Mesendoderm (in vitro differentiated cells): ENCODE results near the gene NRAP.

Experiments
- DNase-seq: peaks from one replicate; pipeline ENCODE4 v3.0.0; 2013
- H2AK5ac ChIP-seq: 2 replicates; pipeline ENCODE4 v1.6.1; 2013; ENCODE audit warnings: low read length, inconsistent platforms
- H2BK120ac ChIP-seq: 2 replicates; pipeline ENCODE4 v1.6.1; 2013; ENCODE audit warnings: low read depth, mild to moderate bottlenecking, low read length, moderate library complexity, mixed read lengths
- H2BK15ac ChIP-seq: replicated peaks from 2 replicates; pipeline ENCODE4 v1.6.1; 2013; ENCODE audit warnings: low read depth, mild to moderate bottlenecking, moderate library complexity
- H2BK5ac ChIP-seq: 2 replicates; pipeline ENCODE4 v1.6.1; 2013; ENCODE audit warnings: low read length, inconsistent platforms
- H3K18ac ChIP-seq: 2 replicates; pipeline ENCODE4 v1.6.1; 2013; ENCODE audit warnings: mild to moderate bottlenecking, low read length, mixed read lengths
- H3K23ac ChIP-seq: one replicate; pipeline ENCODE4 v1.6.1; 2013; ENCODE audit warnings: low read length
- H3K27ac ChIP-seq: 2 replicates; pipeline ENCODE4 v1.5.1; 2013; ENCODE audit warnings: low read depth, mild to moderate bottlenecking, inconsistent platforms, low read length, moderate library complexity
- H3K27me3 ChIP-seq: 2 replicates; pipeline ENCODE4 v1.6.1; 2013; ENCODE audit warnings: low read length, control low read depth, mild to moderate bottlenecking, inconsistent platforms; ENCODE audit not compliant: insufficient read depth, poor library complexity
- H3K36me3 ChIP-seq: 2 replicates; pipeline ENCODE4 v1.6.1; 2013; ENCODE audit warnings: low read length, inconsistent platforms; ENCODE audit not compliant: control insufficient read depth, insufficient read depth
- H3K4ac ChIP-seq: one replicate; pipeline ENCODE4 v1.6.1; 2013; ENCODE audit warnings: low read depth, mild to moderate bottlenecking, low read length, moderate library complexity
- H3K4me1 ChIP-seq: 2 replicates; pipeline ENCODE4 v1.6.1; 2013; ENCODE audit warnings: low read depth, low read length, inconsistent platforms; ENCODE audit not compliant: control insufficient read depth
- H3K4me2 ChIP-seq: 2 replicates; pipeline ENCODE4 v1.6.1; 2013; ENCODE audit warnings: low read length
- H3K4me3 ChIP-seq: 2 replicates; pipeline ENCODE4 v1.5.1; 2013; ENCODE audit warnings: mild to moderate bottlenecking, low read length
- H3K56ac ChIP-seq: one replicate; pipeline ENCODE4 v1.6.1; 2013; ENCODE audit warnings: low read length
- H3K79me1 ChIP-seq: 2 replicates; pipeline ENCODE4 v1.6.1; 2013; ENCODE audit warnings: low read length, inconsistent platforms
- H3K79me2 ChIP-seq: 2 replicates; pipeline ENCODE4 v1.6.1; 2013; ENCODE audit warnings: mild to moderate bottlenecking, low read length; ENCODE audit not compliant: control insufficient read depth, insufficient read depth
- H3K9ac ChIP-seq: 2 replicates; pipeline ENCODE4 v1.6.1; 2013; ENCODE audit warnings: low read length, inconsistent platforms
- H4K5ac ChIP-seq: one replicate; pipeline ENCODE4 v1.6.1; 2013; ENCODE audit warnings: low read length
- H4K8ac ChIP-seq: one replicate; pipeline ENCODE4 v1.6.1; 2013; ENCODE audit warnings: low read depth, mild to moderate bottlenecking, control low read depth, low read length, moderate library complexity
- WGBS: extraction: QIAGEN DNeasy Blood & Tissue Kit; methylation state at CpG from one replicate; pipeline ENCODE4 v1.1.7; 2013; ENCODE audit warnings: low lambda C conversion rate, missing lambda C conversion rate; ENCODE audit not compliant: insufficient coverage; ENCODE audit errors: extremely low coverage; 5-methylcytosine and 5-hydroxymethylcytosine counted together

The NRAP gene

DNA sequence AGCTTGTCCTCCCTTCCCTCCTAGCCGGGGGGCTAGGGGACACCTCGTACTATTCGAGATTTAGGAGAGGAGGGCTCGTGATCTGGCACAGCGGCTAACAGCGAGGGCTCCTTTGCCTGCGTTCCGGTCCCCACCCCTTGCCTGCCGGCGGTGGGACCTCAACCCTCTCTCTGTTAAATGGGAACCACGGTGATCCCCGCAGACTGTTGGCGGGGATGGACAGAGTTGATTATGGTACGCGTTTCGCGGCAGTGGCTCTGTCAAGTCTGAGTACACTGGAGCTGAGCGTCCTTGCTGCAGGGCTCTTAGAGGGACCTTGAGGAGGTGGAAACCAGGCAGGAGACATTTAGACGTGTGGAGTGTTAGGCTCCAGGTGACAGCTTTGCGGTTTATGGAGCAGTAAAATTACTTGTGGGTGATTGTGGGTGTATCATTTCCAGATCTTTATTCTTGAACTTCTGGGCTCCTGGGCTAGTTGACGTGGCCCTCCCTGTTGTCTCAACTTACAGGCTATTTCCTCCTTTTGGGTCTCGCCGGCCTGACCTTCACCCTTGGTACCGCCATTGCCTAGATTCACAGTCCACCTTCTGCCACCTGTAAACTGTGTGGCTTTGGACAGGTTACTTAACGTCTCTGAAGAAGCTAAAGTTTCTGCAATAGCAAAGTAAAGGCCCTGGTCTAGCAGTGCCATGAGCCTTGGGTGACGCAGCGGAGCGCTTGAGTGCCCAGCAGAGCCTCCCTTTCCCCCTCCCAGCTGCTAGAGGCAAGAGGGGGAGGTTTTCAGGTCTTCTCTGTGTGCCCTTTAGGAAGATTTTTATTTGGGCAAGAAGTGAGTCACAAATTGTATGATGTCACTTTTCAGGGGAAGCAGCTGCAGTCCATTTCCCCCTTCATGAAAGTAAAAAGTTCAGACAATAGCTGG, 16.6 kb upstream of the NRAP start:
- Histone ChIP-seq H4K8ac (no peak overlapping the region), H3K27me3 (no peaks in the 10 kb centered on the region), H3K36me3 (no peaks in the 10 kb centered on the region), H2BK5ac (no peak overlapping the region), H2BK15ac (no peak overlapping the region), H3K79me2 (no peaks in the 10 kb centered on the region), H3K4me2 (peak overlapping the region; percentile 81), H3K18ac (no peak overlapping the region), H3K79me1 (no peaks in the 10 kb centered on the region), H2AK5ac (no peak overlapping the region), H2BK120ac (no peak overlapping the region), H3K9ac (peak overlapping the region; percentile 82), H3K4me3 (peak overlapping the region; percentile 82), H3K56ac (peak overlapping the region; percentile 93), H3K4ac (no peak overlapping the region), H4K5ac (no peak overlapping the region), H3K23ac (no peak overlapping the region), H3K27ac (no peak overlapping the region), H3K4me1 (no peaks in the 10 kb centered on the region)
- no CpG with 5 or more reads among the region's 28 CpGs for WGBS
- DNase-seq: no peak

DNA sequence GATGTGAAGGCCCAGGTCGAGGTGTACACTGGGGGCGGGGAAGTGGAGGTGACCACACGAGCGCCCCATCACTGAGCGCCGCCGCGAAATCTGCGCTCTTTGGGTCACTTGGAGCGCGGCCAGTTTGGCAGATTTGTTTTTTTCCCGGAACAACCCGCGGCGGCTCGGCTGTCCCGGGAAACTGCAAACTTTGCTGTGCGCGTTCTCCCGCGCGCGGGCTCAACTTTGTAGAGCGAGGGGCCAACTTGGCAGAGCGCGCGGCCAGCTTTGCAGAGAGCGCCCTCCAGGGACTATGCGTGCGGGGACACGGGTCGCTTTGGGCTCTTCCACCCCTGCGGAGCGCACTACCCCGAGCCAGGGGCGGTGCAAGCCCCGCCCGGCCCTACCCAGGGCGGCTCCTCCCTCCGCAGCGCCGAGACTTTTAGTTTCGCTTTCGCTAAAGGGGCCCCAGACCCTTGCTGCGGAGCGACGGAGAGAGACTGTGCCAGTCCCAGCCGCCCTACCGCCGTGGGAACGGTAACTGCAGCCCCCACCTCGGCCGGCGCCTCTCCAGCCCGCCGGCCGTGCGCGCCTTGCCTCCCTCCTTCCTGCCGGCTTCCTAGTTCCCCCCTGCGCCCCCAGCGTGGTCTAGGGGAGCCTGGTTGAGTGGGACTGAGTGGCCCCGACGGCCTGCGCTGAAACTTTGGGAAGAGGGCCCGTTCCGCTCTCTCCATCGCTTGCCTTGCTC, 15.8 kb upstream of the NRAP start, which contains the start of gene CASP7:
TSS of gene CASP7 (plus strand) at position 450 of the 727 bp plus-strand sequence. CDS start 17,582 bp downstream, outside the sequence.
- Histone ChIP-seq H3K23ac (peak within 1 kb of the TSS; percentile 68), H3K4ac (no peak within 1 kb of the TSS), H3K18ac (no peak within 1 kb of the TSS), H3K27me3 (no peaks in the 10 kb centered on the region), H3K4me3 (peak within 1 kb of the TSS; percentile 82), H2BK15ac (no peak within 1 kb of the TSS), H2AK5ac (no peak within 1 kb of the TSS), H3K36me3 (no peaks in the 10 kb centered on the region), H2BK120ac (no peak within 1 kb of the TSS), H3K4me2 (peak within 1 kb of the TSS; percentile 81), H3K4me1 (no peaks in the 10 kb centered on the region), H4K8ac (no peak within 1 kb of the TSS), H3K9ac (peak within 1 kb of the TSS; percentile 82), H2BK5ac (no peak within 1 kb of the TSS), H3K27ac (no peak within 1 kb of the TSS), H3K56ac (peak within 1 kb of the TSS; percentile 93), H3K79me2 (no peaks in the 10 kb centered on the region), H3K79me1 (no peaks in the 10 kb centered on the region), H4K5ac (no peak within 1 kb of the TSS)
- peak; percentile 92 for DNase-seq
- no CpG with 5 or more reads among the region's 68 CpGs for WGBS

DNA sequence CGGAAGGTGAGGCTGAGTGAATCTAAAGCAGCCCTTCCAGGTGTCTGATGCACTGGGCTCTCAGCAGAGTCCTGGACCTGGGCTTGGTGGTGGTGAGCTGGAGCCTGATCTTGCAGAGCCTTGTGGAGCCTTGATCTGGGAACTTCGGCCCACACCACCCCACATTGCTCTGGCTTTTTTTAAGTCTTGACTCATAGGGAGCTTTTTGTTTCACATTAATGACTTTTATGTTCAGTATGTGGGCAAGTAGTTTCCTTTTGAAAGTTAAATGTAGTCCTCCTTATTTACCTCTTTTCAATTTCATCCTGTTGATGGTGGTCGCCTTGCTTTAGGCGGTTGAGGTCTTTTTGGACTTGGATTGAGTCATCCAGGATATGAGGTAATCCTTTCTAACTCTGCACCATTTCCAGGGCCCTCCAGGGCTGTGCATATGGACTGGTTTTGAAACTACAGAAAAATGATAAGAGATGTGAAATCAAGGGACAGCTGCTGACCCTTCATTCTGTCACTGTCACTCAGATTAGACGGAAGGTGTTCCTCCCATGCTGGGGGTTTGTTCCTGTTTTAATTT, 2.9 kb upstream of the NRAP start:
- Histone ChIP-seq H3K4me3 (no peak overlapping the region), H2AK5ac (no peak overlapping the region), H3K27ac (no peak overlapping the region), H3K9ac (no peak overlapping the region), H3K56ac (no peak overlapping the region), H3K18ac (no peak overlapping the region), H3K79me1 (no peaks in the 10 kb centered on the region), H4K8ac (no peak overlapping the region), H3K4ac (no peak overlapping the region), H2BK15ac (no peak overlapping the region), H3K4me1 (no peaks in the 10 kb centered on the region), H3K4me2 (no peak overlapping the region), H3K79me2 (no peaks in the 10 kb centered on the region), H2BK5ac (no peak overlapping the region), H2BK120ac (no peak overlapping the region), H3K36me3 (no peaks in the 10 kb centered on the region), H4K5ac (no peak overlapping the region), H3K27me3 (no peaks in the 10 kb centered on the region), H3K23ac (no peak overlapping the region)
- no peak for DNase-seq
- WGBS: no CpG with 5 or more reads among the region's 5 CpGs

DNA sequence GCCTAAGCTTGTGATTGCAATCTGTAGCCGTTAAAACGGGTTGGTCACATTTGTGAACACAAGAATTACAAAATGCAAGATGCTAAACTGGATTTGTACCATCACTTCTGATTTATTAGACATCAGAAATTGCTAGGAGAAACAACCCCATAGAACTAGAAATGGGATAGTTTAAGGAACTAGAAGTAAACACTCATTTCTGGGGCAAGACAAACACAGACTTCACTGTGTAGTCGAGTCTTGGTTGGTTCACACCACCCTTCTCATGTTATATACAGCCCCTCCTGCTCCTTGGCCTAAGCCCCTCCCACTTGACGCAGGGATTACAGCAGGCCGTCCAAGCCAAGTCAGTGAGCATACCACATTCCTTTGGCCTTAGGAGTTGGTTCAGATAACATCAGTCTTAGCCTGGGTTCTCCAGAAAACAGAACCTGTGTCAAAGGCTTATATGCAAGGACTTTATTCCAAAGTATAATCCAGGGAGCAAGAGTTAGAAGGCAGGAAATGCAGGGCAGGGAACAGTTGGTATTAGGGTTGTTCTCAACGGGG, 2.0 kb upstream of the NRAP start:
- Histone ChIP-seq H3K56ac (no peak overlapping the region), H2AK5ac (no peak overlapping the region), H4K8ac (no peak overlapping the region), H3K79me1 (no peaks in the 10 kb centered on the region), H3K4me1 (no peaks in the 10 kb centered on the region), H2BK120ac (no peak overlapping the region), H3K4me2 (no peak overlapping the region), H3K4me3 (no peak overlapping the region), H3K4ac (no peak overlapping the region), H3K36me3 (no peaks in the 10 kb centered on the region), H3K23ac (no peak overlapping the region), H4K5ac (no peak overlapping the region), H3K18ac (no peak overlapping the region), H3K79me2 (no peaks in the 10 kb centered on the region), H2BK15ac (no peak overlapping the region), H3K9ac (no peak overlapping the region), H3K27me3 (no peaks in the 10 kb centered on the region), H2BK5ac (no peak overlapping the region), H3K27ac (no peak overlapping the region)
- no CpG with 5 or more reads among the region's 6 CpGs for WGBS
- DNase-seq: peak; percentile 80

DNA sequence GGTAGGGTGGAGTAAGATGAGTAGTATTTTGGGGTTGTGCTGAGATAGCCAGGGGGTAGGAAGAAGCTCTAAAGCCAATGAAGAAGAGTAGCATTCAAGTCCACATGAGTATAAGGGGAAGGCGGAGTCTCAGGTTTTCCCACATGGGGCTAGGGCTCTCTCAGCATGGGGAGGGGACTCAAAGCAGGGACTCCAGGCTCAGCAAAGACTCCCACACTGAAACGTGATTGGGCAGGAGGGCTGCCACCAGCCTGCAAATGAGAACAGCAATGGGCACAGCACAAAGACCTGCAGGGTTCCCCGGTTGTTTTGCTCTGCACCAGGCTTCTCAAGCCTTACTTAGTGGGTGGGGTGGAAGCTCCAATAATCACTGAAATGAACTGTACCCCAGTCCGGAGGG, 1.5 kb upstream of the NRAP start:
- Histone ChIP-seq H2BK5ac (no peak overlapping the region), H3K27ac (no peak overlapping the region), H3K23ac (no peak overlapping the region), H3K18ac (no peak overlapping the region), H4K5ac (no peak overlapping the region), H2BK120ac (no peak overlapping the region), H3K4ac (no peak overlapping the region), H3K4me1 (no peaks in the 10 kb centered on the region), H3K9ac (no peak overlapping the region), H2BK15ac (no peak overlapping the region), H4K8ac (no peak overlapping the region), H3K56ac (no peak overlapping the region), H3K79me1 (no peaks in the 10 kb centered on the region), H3K79me2 (no peaks in the 10 kb centered on the region), H3K27me3 (no peaks in the 10 kb centered on the region), H2AK5ac (no peak overlapping the region), H3K4me2 (no peak overlapping the region), H3K4me3 (no peak overlapping the region), H3K36me3 (no peaks in the 10 kb centered on the region)
- WGBS: no CpG with 5 or more reads among the region's 4 CpGs
- DNase-seq: no peak
